SK-N-SH (cell line): ENCODE measurements around the gene FASLG.

ENCODE experiments used
- EP300 ChIP-seq, 2 experiments: IDR thresholded peaks; 2 replicates each; pipeline versions ENCODE4 v1.4.0 to v1.6.1; 2012; ENCODE audit warnings: borderline replicate concordance in 1 of 2, low read depth in 1 of 2, low read length in 1 of 2
- JUND ChIP-seq: IDR thresholded peaks from 2 replicates; pipeline ENCODE4 v1.4.0; 2012
- MXI1 ChIP-seq: IDR thresholded peaks from 2 replicates; pipeline ENCODE4 v1.6.1; 2012; ENCODE audit warnings: mild to moderate bottlenecking, low read depth, low read length, improper control_type of control experiment
- POLR2AphosphoS5 ChIP-seq: IDR thresholded peaks from 2 replicates; pipeline ENCODE4 v1.6.1; 2012; ENCODE audit warnings: low read depth, low read length
- TAF1 ChIP-seq: IDR thresholded peaks from 2 replicates; pipeline ENCODE4 v1.6.1; 2012; ENCODE audit warnings: low read depth, mild to moderate bottlenecking, low read length, moderate library complexity, borderline replicate concordance
- TF ChIP-seq, protein P1 (sequence below): fragments of 200-600 bp; sonication (generic); IDR thresholded peaks from 2 replicates; pipeline ENCODE4 v1.6.1; 2017; ENCODE audit warnings: antibody characterized with exemption, mild to moderate bottlenecking, moderate library complexity
- TF ChIP-seq, protein P2 (sequence below): fragments of 150-350 bp; IDR thresholded peaks from 2 replicates; pipeline ENCODE4 v1.6.1; 2017; ENCODE audit warnings: antibody characterized with exemption, low read length, low read depth, borderline replicate concordance

DNA sequence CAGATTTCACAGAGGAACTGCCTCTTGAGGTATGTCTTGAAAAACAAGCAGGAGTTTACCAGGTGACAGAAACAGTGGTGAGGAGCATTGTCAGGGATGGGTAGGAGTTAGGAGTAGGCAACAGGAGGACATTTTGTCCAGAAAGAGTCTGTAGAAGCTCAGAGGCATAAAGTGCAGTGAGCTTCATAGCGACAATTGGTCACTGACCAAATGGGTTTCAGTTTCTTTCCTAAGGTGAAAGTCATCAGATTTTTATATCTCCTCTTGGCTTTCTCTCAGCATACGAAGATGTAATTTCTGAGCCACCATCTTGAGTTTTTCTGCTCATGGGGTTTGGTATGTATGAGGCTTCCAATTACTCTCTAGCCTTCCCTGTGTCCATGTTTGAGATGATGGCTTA lies 29.3 kb upstream of the FASLG start:
- TF ChIP-seq, protein P1, sequence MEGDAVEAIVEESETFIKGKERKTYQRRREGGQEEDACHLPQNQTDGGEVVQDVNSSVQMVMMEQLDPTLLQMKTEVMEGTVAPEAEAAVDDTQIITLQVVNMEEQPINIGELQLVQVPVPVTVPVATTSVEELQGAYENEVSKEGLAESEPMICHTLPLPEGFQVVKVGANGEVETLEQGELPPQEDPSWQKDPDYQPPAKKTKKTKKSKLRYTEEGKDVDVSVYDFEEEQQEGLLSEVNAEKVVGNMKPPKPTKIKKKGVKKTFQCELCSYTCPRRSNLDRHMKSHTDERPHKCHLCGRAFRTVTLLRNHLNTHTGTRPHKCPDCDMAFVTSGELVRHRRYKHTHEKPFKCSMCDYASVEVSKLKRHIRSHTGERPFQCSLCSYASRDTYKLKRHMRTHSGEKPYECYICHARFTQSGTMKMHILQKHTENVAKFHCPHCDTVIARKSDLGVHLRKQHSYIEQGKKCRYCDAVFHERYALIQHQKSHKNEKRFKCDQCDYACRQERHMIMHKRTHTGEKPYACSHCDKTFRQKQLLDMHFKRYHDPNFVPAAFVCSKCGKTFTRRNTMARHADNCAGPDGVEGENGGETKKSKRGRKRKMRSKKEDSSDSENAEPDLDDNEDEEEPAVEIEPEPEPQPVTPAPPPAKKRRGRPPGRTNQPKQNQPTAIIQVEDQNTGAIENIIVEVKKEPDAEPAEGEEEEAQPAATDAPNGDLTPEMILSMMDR: no peak
- TF ChIP-seq TAF1 (no peak), JUND (no peak), MXI1 (no peak), POLR2AphosphoS5 (no peak), EP300 (IDR thresholded peaks at IDR 0.05; ENCODE audit: borderline replicate concordance in 1 of 2, low read depth in 1 of 2, low read length in 1 of 2) (no peak)
- TF ChIP-seq, protein P2, sequence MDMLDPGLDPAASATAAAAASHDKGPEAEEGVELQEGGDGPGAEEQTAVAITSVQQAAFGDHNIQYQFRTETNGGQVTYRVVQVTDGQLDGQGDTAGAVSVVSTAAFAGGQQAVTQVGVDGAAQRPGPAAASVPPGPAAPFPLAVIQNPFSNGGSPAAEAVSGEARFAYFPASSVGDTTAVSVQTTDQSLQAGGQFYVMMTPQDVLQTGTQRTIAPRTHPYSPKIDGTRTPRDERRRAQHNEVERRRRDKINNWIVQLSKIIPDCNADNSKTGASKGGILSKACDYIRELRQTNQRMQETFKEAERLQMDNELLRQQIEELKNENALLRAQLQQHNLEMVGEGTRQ: no peak
